ENCODE data around the gene WDR45B.
"Not testable (repeated sequence)": the region's sequence is repeated elsewhere in the genome, so short reads cannot be mapped to it uniquely, and the experiment has no call there.

Gene WDR45B

GRCh38 chr17:82657926-82658325 lies 9.7 kb upstream of the WDR45B start:
- DNase-seq (ENCODE audit: low read depth, low spot score) = no peak

DNA sequence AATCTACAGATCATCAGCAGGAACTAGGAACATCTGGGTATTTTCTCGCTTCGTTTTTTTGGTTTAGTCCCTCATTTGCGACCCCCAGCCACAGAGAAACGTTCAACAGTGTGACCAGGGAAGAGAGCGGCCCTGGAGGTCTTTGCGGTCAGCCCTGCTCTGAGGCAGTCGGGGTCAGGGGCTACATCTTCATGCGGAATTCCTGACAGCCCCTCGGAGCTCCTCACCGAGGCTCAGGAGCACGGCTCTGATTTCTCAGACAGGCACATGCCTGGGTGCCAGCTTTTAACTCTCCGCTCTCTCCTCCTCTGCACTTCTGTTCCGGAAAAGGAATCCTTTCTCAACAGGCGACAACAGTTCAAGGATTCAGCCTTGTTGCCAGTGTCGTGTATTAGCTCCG lies 8.0 kb upstream of the WDR45B start:
- DNase-seq (ENCODE audit: low read depth, low spot score) = no peak

DNA sequence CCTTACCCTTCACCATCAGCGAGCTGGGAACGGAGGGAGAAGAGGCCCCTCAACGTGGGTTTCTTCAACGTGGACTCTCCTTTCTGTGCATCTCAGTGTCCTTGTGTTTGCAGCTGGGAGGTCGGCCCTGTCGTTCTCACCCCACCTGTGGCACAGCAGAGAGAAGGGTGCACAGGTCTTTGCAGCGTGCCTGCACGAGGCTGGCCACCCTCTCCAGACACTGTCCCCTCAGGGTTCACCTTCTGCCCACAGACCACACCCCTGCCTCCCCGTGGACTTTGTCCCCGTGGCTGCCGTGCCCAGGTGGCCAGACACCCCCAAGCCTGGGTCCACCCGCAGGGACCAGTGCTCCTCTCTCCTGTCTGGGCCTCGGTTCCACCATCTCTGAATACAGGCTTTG lies 7.3 kb upstream of the WDR45B start:
- DNase-seq (ENCODE audit: low read depth, low spot score) = no peak

DNA sequence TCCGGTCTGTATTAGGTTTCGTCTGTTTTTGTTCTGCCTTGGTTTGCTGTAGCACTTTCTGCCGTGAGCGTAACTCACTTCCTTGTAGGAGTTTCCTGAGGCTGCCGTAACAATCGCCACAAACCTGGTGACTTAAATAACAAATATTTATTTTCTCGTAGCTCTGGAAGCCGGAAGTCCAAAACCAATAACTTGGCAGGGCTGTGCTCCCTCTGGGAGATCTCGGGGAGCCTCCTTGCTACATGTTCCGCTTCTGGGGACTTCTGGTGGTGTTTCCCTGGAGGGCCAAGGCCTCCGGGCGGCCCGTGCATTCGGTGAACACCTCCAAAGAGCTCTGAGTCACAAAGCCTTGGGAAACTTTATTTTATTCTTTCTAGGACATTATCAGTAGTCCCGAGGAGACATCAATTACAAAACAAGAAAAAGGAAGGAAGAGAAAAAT lies 6.8 kb upstream of the WDR45B start:
- no peak for DNase-seq (ENCODE audit: low read depth, low spot score)

GRCh38 chr17:82654611-82655010 lies 6.4 kb upstream of the WDR45B start:
- DNase-seq (ENCODE audit: low read depth, low spot score) = not testable (repeated sequence)

GRCh38 chr17:82653651-82654528 lies 5.6 kb upstream of the WDR45B start:
- DNase-seq (ENCODE audit: low read depth, low spot score) = no peak

DNA sequence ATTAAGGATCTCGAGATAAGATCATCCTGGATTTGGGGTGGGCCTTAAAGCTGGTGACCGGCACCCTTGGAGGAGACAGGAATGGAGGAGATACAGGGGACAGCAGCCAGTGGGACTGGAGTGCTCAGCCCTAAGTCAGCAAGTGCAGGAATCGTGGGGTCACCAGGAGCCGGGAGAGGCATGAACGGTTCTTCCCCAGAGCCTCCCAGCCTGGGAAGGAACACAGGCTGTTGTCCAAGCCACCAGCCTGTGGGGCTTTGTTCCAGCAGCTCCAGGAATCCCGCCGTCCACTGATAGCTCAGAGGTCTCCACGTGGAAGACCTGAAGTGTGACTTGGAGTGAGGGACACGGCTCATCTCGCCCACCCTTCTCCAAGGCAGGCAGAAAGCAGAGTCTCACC lies 2.5 kb upstream of the WDR45B start:
- no peak for DNase-seq (ENCODE audit: low read depth, low spot score)

- DNase-seq (ENCODE audit: low read depth, low spot score) = no peak
Measured at GRCh38 chr17:82649501-82650261, 1.4 kb upstream of the WDR45B start.

DNA sequence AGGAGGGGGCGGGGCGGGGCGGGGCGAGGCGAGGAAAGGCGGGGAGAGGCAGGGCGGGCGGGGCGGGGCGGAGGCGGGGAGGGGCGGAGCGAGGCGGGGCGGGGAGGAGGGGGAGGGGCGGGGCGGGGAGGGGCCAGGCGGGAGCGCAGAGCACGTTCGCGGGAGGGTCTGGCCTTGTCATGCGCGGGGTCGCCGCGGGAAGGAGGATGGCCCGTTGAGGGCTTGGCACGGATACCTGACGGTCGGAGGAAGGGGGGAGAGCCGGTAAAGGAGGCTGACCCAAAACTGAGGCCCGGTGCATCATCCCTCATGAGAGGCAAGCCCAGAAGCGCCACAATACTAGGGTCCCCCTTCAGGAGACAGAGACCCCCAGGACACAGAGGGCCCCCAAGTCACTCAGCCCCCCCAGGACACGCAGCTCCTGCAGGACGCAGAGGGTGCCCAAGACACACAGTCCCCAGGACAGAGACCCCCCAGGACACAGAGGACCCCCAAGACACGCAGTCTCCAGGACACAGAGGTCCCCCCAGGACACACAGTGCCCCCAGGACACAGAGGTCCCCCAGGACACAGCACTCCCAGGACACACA lies 593 bp upstream of the WDR45B start:
- no peak for DNase-seq (ENCODE audit: low read depth, low spot score)

DNA sequence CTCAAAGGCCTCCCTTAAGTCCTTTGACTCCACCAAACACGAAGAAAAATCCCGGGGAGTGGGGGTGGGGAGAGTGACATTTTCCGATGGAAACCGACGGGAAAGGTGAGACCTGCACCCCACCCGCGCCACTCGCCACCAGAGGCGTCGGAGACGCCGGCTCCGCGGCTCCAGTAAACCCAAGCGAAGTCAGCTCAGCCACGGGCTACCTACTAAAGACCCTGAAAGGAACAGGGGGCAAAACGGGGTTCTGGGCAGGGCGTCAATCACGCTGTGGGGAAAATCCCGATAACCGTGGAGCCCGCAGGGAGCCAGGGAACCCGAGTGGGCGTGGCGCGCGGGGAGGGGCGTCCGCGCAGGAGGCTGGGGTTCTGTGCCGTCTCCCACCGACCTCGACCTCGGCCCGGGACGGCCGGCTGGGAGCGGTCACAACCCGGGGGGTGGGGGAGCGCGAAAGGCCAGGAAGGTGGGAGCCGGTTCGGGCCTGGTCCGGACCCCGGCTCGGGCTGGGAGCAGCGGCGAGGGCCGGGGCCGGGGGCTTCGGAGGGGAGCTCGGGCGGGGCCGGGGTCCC lies 565 bp downstream of the WDR45B start:
- peak; percentile 51 for DNase-seq (ENCODE audit: low read depth, low spot score)

GRCh38 chr17:82645516-82645915 lies 2.7 kb downstream of the WDR45B start:
- no peak for DNase-seq (ENCODE audit: low read depth, low spot score)

DNA sequence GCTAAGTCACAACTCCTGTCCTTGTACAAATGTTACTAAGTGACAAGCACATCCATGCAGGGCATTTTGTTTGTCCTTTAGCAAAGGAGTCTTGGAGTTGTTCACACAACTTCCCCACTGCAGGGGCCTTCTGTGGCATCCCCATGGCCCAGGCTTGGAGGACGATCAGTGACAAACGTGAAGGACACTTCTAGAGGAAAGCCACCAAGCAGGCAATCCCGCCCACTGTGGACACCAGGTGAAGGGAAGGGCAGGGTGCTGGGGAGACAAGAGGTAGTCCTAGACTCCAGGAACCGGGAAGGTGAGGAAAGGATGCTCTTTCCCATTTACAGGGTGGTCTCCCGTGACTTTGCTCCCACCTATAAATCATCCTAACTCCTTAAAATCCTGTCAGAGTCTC lies 4.1 kb downstream of the WDR45B start:
- DNase-seq (ENCODE audit: low read depth, low spot score) = no peak

DNA sequence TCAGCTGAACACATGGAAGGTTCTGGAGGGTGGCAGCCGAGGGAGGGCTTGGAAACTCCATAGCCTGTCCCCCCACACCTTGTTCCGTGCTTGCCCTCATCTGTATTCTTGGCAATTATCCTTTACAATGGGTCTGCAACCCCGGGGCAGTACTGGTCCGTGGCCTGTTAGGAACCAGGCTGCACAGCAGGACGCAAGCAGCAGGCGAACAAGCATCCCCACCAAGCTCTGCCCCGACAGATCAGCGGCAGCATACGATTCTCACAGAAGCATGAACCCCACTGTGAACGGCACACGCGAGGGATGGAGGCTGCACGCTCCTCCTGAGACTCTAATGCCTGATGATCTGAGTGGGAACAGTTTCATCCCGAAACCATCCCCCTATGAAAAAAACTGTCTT lies 6.2 kb downstream of the WDR45B start:
- DNase-seq (ENCODE audit: low read depth, low spot score) = no peak

- DNase-seq (ENCODE audit: low read depth, low spot score) = no peak
Measured at GRCh38 chr17:82640036-82640435, 8.2 kb downstream of the WDR45B start.

DNA sequence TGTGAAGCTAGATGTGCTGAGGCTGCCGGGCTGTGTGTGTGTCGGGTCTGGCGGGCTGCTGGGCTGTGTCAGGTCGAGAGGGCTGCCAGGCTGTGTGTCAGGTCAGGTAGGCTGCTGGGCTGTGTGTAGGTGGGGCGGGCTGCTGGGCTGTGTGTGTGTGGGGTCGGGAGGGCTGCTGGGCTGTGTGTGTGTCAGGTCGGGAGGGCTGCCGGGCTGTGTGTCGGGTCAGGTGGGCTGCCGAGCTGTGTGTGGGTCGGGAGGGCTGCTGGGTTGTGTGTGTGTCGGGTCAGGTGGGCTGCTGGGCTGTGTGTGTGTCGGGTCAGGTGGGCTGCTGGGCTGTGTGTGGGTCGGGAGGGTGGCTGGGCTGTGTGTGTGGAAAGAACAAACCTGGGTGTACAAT lies 8.6 kb downstream of the WDR45B start:
- no peak for DNase-seq (ENCODE audit: low read depth, low spot score)

DNA sequence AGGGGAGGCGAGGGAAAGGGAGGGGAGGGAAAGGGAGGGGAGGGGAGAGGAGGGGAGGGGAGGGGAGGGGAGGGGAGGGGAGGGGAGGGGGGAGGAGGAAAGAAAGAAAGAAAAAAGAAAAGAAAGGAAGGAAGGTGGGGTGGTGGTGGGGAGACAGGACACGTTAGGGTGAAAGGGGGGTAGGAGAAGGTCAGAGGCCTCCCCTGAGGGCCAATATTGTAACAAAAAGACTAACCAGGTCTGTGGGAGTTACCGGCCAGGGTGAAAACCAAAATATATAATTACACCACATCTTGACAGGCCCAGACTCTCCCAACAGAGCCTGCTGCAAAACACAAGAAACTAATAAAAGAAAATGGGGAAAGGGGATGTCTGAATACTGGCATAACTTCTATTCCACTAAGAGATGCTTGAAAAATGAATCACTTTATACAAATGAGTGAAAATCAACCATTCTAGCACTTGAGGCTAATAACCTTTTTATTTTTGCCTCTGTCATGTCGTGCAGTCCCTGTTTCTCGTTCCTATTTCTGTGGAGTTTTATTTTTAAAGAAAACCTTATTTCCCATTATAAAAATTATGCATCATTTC lies 10.0 kb downstream of the WDR45B start:
- peak; percentile 16 for DNase-seq (ENCODE audit: low read depth, low spot score)

GRCh38 chr17:82636626-82637598 lies 11.3 kb downstream of the WDR45B start:
- DNase-seq (ENCODE audit: low read depth, low spot score) = no peak

DNA sequence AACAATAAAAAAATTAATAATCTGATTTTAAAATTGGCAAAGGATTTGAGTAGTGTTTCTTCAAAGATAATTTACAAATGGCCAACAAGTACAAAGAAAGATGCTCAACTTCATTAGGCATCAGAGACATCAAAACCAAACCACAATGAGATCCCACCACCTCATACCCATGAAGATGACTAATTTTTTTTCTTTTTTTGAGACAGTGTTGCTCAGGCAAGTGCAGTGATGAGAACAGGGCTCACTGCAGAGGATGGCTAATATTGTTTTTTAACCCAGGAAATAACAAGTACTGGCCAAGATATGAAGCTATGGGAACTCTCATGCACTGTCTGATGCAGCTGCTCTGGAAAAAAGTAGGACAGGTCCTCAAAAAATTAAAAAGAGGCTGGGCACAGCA lies 14.9 kb downstream of the WDR45B start:
- DNase-seq (ENCODE audit: low read depth, low spot score) = no peak

DNA sequence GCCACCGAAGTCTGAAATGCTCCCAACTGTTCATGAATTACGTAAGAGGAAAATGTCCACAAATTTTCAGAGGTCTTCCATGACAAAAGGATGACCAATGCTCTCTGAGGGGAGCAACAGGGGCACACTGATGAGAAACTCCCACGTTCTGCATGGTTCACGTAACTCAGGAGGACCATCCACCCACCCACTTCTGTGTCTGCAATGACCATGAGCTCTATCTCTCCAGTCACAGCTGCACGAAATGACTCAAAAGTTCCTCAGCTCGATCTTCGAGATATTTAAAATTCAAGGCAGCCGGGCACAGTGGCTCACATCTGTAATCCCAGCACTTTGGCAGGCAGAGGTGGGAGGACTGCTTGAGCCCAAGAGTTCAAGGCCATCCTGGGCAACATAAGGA lies 15.8 kb downstream of the WDR45B start:
- no peak for DNase-seq (ENCODE audit: low read depth, low spot score)

DNA sequence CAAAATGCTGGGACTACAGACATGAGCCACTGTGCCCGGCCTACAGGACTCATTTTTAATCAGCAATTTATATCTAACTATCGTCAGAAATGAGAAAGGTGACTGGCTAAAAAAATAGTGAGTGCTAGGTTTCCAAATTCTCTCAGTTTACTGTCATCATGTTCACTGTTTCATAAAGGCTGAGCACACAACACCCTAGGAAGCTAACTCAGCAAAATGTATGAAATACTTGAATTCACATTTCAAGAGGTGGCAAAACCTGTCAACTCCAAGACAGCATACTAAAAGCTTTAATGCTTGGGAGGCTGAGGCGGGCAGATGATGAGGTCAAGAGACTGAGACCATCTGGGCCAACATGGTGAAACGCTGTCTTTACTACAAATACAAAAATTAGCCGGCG lies 16.7 kb downstream of the WDR45B start:
- DNase-seq (ENCODE audit: low read depth, low spot score) = no peak

DNA sequence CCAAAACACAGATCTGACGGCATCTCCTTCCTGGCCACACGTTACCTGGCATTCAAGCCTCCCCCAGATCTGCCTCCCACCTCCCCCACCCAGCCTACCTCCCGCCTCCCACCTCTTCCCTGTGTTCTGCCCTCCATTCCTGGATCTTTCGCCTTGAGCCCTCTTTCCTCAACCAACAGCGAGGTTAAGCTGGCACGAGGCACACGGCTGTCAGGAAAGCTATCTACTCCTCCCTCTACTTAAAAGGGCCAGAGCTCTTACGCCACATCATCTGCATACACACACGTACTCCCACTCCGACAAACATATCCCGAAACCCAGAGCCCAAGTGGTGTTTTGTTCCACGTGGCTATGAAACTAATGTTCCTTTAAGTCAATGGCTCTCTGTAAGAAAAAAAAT lies 18.0 kb downstream of the WDR45B start:
- no peak for DNase-seq (ENCODE audit: low read depth, low spot score)

Measured in astrocyte of the hippocampus (primary cell).